D721Med (cell line): ENCODE measurements around the gene CYP19A1.
"Not testable (repeated sequence)": the region's sequence is repeated elsewhere in the genome, so short reads cannot be mapped to it uniquely, and the experiment has no call there.

ENCODE experiments used
- DNase-seq: peaks from one replicate; pipeline ENCODE4 v3.0.0; 2011; ENCODE audit warnings: low spot score; ENCODE audit not compliant: insufficient read length
- FAIRE-seq: peaks from 2 replicates; lab custom pipeline; 2011; peaks lifted over from hg19 to GRCh38; lab: Jason Lieb, UNC
- TF ChIP-seq, protein P1 (sequence below): IDR thresholded peaks from 2 replicates; pipeline ENCODE4 v1.5.1; 2012; ENCODE audit warnings: mild to moderate bottlenecking, control low read depth; ENCODE audit not compliant: insufficient read depth; ENCODE audit errors: missing control alignments

CYP19A1 gene

DNA sequence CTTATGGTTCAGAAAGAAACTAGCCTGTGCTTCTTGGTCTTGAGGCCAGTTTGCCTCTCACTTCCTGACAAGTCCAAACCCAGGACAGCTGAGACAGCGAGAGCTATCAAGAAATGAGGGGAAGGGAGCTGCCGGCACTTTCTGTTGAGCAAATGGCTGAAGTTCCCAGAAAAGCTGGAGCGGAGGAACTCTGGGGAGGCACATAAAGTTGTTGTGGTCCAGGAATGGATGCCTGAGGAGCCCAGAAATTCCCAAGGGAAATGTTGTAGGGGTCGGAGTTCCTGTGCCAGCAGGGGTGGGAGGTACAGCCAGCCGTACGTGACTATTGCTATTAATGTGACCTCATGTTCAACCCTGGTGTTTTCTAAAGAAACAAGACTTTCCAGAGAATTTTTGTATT, 144.9 kb downstream of the CYP19A1 start:
- DNase-seq, result no peak
- no peak for FAIRE-seq
- TF ChIP-seq, protein P1, sequence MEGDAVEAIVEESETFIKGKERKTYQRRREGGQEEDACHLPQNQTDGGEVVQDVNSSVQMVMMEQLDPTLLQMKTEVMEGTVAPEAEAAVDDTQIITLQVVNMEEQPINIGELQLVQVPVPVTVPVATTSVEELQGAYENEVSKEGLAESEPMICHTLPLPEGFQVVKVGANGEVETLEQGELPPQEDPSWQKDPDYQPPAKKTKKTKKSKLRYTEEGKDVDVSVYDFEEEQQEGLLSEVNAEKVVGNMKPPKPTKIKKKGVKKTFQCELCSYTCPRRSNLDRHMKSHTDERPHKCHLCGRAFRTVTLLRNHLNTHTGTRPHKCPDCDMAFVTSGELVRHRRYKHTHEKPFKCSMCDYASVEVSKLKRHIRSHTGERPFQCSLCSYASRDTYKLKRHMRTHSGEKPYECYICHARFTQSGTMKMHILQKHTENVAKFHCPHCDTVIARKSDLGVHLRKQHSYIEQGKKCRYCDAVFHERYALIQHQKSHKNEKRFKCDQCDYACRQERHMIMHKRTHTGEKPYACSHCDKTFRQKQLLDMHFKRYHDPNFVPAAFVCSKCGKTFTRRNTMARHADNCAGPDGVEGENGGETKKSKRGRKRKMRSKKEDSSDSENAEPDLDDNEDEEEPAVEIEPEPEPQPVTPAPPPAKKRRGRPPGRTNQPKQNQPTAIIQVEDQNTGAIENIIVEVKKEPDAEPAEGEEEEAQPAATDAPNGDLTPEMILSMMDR, result no peak

DNA sequence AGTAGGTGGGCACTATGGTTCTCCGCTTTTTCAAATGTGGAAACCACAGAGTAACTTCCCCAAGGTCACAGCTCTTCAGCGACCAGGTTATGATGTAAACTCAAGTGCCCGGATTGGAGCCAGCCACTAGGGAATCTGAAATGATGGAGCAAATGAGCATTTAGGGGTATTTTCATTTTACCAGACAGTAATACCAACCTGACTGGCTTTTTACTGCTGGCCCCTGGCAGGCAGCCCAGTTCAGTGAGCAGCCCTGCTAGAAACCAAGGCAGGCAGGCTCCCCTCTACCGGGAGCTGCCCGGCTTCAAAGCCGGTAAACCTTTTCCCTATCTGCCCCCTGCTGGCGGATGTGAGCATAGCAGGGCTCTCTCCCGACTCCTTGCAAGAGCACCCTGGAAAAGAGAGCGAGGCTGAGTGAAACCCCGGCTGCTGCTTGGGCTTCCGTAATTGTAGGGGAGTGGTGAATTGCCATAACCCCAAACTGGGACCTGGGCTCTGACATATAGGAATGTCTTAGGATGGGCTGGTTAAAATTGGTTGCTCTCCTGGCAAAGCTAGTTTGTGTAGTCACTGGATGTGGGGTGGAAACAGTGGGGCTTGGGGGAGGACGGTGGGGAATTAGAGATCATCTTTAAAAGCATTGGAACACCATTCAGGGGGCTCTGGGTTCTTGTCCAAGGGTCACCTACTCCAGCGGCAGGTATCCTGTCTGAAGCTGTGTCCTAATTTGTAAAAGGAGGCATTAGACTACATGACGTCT, 145.7 kb downstream of the CYP19A1 start:
- FAIRE-seq, result no peak
- DNase-seq, result peak; percentile 28
- TF ChIP-seq, protein P1, result peak; percentile 79

DNA sequence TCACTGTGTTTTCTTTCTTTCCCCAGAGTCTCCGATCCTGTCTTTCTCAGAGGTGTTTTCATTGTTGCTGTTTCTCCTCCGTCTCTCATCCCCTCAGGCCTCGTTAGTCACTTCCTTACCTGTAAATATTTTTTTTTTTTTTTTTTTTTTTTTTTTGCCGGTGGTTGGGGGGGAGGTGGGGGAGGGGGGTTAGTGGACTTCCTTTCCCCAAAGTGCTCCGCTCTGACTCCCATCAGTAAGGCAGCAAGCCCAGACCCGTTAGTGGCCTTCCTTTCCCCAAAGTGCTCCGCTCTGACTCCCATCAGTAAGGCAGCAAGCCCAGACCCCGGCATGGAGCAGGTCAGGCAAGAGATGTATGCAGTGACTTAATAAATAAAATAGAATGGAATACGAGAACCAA, 146.6 kb downstream of the CYP19A1 start:
- no peak for FAIRE-seq
- TF ChIP-seq, protein P1, result no peak

DNA sequence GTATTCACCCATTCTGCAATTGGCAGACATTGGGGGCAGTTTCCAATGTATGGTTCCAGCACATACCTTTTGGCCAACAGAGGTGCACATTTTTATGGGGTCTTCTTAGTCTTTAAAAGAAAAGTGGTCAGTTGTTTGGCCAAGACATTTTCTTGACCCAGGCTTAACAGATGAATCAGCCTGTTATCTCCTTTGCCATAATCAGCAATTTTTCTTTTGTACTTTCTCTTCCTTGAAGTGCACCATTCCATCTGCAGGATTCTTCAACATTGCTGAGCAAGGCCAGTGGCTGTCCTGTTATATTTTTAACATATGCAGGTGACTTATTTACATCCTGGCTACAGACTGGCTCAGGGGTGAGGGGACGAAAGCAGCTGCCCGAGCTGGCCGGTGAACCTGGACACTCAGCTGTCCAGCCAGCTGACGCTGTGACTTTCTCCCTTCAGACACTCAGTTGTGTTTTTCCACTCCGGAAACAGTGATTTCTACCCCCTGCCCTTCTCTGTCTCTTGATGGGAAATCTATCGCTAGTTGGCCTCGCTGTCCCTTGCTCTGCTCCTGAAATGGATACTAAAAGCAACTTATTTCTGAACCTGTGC, 147.2 kb downstream of the CYP19A1 start:
- TF ChIP-seq, protein P1, result no peak
- DNase-seq (no peak), FAIRE-seq (no peak)

More for the DNA sequence above, 146.6 kb downstream of the CYP19A1 start:
- DNase-seq, result no peak

DNA sequence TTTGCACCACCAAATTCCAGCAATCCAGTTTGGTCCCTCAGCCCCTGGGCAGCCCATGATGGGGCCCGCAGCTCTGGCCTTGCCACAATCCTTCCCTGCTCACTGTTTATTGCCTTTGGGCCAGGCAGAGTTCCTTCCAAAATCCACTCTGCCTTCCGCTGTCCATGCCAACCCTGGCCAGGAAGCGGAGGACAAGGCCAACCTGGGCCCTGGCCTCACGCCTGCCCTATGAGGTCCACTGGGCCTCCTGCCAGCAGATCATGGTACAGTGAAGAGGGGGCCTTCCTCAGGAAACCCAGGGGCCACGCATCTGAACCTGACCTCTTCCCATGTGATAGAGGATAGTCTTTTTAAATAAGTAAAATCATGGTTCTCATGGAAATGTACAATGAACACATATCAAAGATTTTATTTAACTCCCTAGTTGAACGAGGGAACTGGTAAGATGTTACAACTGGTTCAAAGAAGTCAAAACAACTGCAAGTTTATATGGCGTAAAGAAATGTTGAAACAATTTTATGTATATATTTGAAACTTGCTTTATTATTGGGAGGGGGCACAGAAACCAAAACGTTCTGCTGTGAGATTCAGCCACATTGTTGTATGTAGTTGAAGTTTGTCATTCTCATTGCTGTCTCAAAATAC, 147.8 kb downstream of the CYP19A1 start:
- FAIRE-seq, result no peak
- no peak for DNase-seq
- TF ChIP-seq, protein P1, result no peak

DNA sequence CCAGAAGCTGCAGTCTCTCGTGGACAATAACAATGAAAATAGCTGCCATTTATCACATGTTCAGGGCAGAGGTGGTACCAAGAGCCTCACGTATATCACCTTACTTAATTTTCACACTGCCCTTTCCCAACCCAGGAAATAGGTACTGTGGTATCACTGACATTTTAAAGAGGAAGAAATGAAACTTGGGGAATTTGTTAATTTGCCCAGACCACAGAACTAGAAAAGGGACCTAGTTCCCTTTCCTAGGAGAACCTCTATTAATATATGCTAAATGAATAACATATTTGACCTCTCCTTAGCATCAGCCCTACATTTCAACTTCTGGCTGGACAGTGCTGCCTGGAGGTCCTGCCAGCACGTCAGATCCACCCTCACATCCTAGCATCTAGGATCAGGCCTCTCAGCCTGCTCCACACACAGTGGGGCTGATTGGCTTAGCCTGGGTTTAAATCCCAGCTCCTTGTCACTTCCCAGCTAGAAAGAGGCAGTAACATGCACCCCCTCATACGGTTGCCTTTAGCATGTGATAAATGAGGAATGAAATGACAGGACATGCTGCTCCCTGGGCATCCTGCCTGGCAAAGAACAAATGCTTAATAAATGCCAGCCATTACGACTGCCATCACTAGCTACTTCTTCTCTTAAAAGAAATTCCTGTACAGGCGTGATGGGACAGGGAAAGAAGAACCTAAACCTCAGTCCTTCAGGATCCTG, 148.6 kb downstream of the CYP19A1 start:
- FAIRE-seq (no peak), DNase-seq (no peak)
- TF ChIP-seq, protein P1, result no peak

DNA sequence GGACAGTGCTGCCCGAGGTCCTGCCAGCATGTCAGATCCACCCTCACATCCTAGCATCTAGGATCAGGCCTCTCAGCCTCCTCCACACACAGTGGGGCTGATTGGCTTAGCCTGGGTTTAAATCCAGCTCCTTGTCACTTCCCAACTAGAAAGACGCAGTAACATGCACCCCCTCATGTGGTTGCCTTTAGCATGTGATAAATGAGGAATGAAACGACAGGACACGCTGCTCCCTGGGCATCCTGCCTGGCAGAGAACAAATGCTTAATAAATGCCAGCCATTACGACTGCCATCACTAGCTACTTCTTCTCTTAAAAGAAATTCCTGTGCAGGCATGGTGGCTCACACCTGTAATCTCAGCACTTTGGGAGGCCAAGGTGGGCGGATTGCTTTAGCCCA, 149.6 kb downstream of the CYP19A1 start:
- DNase-seq, FAIRE-seq: not testable (repeated sequence)
